Endothelial cell (in vitro differentiated cells): ENCODE measurements around the gene DACT3. TPM values are rescaled to one million over a fixed set of nuclear protein-coding genes. Genes with fewer than 3 reads are reported as not detected.

Source experiments
- DNase-seq: peaks from one replicate; pipeline ENCODE4 v3.0.0; 2021; ENCODE audit warnings: low spot score
- H3K27ac Mint-ChIP-seq: one replicate; pipeline ENCODE4 v1.8.0; 2021; ENCODE audit warnings: mixed read lengths, inconsistent platforms; ENCODE audit not compliant: unreplicated experiment
- H3K27me3 Mint-ChIP-seq: one replicate; pipeline ENCODE4 v1.8.0; 2021; ENCODE audit warnings: mild to moderate bottlenecking, moderate library complexity, mixed read lengths, inconsistent platforms; ENCODE audit not compliant: unreplicated experiment
- H3K36me3 Mint-ChIP-seq: one replicate; pipeline ENCODE4 v1.8.0; 2021; ENCODE audit warnings: mild to moderate bottlenecking, low read depth, mixed read lengths, inconsistent platforms; ENCODE audit not compliant: unreplicated experiment
- H3K4me1 Mint-ChIP-seq: one replicate; pipeline ENCODE4 v1.8.0; 2021; ENCODE audit warnings: mild to moderate bottlenecking, mixed read lengths, inconsistent platforms; ENCODE audit not compliant: unreplicated experiment
- H3K4me3 Mint-ChIP-seq: one replicate; pipeline ENCODE4 v1.8.0; 2021; ENCODE audit warnings: mild to moderate bottlenecking, mixed read lengths, inconsistent platforms; ENCODE audit not compliant: unreplicated experiment
- H3K9me3 Mint-ChIP-seq: one replicate; pipeline ENCODE4 v1.8.0; 2021; ENCODE audit warnings: mixed read lengths, inconsistent platforms; ENCODE audit not compliant: unreplicated experiment
- total RNA-seq: library from RNA; stranded (reverse); fragmentation: NEBNext Ultra II Directional; extraction: Animal tissue kit (Norgen Biotek cat#: 25700); gene quantifications from one replicate; pipeline ENCODE4 v1.2.1, GENCODE V29; 2021; ENCODE audit not compliant: unreplicated experiment
- TF ChIP-seq, protein P1 (sequence below): fragments of 200-600 bp; sonication (generic); IDR thresholded peaks from one replicate; pipeline ENCODE4 v1.5.0; 2021; ENCODE audit warnings: antibody characterized with exemption; ENCODE audit not compliant: unreplicated experiment

DACT3 gene
- total RNA-seq, 1 donor from 2014 or later = 1.1 TPM

DNA sequence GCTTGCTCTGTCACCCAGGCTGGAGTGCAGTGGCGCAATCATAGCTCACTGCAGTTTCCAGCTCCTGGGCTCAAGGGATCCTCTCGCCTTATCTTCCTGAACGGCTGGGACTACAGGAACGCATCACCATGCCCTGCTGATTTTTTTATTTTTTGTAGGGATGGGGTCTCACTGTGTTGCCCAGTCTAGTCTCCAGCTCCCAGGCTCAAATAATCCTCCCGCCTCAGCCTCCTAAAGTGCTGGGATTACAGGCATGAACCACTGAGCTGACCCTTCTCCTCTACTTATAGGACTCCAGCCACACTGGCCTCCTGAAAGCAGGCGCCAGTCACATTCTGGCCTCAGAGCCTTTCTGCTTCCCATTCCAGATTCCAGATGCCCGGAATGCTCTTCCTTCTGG lies 10.5 kb downstream of the DACT3 start:
- Mint-ChIP-seq H3K27ac (no peak overlapping the region), H3K4me1 (peaks cover 13% of the 10 kb centered on the region), H3K9me3 (peaks cover 5% of the 10 kb centered on the region), H3K36me3 (peaks cover 12% of the 10 kb centered on the region), H3K4me3 (peak overlapping the region; percentile 66), H3K27me3 (peaks cover 30% of the 10 kb centered on the region)
- no peak for DNase-seq
- TF ChIP-seq, protein P1, sequence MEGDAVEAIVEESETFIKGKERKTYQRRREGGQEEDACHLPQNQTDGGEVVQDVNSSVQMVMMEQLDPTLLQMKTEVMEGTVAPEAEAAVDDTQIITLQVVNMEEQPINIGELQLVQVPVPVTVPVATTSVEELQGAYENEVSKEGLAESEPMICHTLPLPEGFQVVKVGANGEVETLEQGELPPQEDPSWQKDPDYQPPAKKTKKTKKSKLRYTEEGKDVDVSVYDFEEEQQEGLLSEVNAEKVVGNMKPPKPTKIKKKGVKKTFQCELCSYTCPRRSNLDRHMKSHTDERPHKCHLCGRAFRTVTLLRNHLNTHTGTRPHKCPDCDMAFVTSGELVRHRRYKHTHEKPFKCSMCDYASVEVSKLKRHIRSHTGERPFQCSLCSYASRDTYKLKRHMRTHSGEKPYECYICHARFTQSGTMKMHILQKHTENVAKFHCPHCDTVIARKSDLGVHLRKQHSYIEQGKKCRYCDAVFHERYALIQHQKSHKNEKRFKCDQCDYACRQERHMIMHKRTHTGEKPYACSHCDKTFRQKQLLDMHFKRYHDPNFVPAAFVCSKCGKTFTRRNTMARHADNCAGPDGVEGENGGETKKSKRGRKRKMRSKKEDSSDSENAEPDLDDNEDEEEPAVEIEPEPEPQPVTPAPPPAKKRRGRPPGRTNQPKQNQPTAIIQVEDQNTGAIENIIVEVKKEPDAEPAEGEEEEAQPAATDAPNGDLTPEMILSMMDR = no peak

DNA sequence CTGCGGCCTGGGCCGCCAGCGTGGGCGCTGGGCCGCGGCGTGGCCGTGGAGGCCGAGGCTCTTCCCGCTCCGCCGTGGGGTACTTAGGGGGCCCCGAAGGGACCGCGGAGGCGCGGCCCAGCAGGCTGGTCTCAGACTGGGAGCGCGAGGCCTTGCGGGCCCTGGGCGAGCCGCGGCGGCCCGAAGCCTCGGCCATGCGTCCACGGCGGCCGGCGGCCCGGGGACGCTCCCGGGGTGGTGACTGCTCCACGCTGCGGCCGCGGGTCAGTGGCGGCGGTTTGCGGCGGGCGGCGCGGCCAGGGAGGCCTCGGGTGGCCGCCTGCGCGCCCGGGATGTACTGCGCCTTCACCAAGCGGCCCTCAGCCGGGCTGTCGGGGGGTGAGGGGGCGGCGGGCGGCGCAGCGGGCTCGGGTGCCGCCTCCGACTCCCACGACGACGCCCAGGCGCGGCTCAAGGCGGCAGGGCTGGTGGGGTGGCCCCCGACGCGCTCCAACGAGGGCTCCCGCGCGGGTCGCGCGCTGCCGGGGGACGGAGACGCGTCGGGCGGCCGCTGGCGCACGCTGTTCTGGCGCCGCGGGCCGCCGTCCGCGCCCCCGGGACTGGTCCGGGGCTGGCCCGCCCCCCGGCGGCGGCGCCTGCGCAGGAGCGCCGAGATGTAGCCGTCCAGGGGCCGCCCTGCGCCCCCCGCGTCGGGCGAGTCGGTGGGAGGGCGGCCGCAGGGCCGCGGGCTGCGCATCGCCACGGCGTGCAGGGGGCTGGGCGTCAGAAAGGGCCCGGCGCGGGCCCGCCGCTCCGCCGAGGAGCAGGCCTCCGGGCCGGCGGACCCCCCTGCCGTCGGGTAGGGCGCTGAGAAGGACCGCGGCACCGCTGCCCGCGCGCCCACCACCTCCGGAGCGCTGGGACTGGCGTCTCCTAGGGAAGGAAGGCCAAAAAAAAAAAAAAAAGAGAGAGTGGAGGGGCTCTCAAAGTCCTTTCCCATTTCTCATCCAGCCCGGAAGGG lies 11.7 kb downstream of the DACT3 start:
- Mint-ChIP-seq H3K9me3 (peaks cover 5% of the 10 kb centered on the region), H3K36me3 (peaks cover 12% of the 10 kb centered on the region), H3K4me3 (no peak overlapping the region), H3K4me1 (peaks cover 10% of the 10 kb centered on the region), H3K27ac (no peak overlapping the region), H3K27me3 (peaks cover 25% of the 10 kb centered on the region)
- no peak for DNase-seq
- TF ChIP-seq, protein P1 = no peak

DNA sequence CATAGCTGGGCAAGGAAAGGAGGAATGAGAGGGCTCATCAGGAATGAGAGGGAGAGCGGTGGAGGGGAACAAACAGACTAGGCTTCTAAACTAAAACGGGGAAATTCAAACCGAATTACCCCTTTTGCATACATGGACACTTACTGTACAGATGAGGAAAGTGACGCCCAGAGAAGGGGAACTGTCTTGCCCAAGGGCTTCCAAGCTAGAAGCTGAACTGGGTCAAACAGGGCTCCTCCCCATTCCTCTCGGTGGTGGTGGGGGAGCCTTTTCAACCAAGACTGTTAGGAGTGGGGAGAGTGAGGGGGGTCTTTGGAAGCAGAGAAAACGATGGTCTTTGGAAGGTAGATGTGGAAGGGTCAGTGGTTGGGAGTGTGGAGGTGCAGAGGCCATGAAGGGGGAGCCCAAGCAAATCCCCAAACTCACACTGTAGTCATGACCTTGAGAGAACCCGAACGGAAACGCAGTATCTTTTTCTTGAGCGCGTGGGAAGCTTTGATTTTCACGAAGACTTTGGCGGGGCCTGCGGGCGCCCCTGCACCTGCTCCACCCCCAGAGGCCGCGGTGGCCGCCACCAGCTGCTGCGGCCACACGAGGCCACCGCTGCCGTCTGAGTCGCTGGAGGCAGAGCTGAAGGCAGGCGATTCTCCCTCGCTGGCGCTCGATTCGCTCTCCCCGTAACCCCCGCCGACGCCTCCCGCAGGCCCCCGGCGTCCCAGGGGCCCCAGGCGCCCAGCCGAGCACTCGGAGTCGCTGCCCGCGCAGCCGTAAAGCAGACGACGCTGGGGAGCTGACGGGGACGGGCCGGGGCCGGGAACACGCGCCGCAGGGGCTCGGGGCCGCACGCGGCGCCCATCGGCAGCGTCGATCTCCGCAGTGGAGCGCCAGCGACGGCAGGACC lies 12.7 kb downstream of the DACT3 start:
- DNase-seq = no peak
- Mint-ChIP-seq H3K27ac (peak overlapping the region; percentile 42), H3K4me1 (peaks cover 7% of the 10 kb centered on the region), H3K4me3 (peak overlapping the region; percentile 69), H3K27me3 (peaks cover 25% of the 10 kb centered on the region), H3K36me3 (peaks cover 12% of the 10 kb centered on the region), H3K9me3 (peaks cover 5% of the 10 kb centered on the region)
- TF ChIP-seq, protein P1 = no peak

DNA sequence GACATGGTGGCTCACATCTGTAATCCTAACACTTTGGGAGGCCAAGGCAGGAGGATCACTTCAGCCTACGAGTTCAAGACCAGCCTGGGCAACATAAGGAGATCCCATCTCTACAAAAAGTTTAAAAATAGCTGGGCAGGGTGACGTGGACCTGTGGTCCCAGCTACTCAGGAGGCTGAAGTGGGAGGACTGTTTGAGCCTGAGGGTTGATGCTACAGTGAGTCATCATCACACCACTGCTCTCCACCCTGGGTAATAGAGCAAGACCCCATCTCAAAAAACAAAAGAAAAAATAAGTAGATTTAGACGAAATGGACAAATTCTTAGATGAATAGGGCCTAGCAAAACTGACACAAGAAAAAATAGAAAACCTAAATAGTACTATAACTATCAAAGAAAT lies 14.6 kb downstream of the DACT3 start:
- H3K4me3 Mint-ChIP-seq = no peak overlapping the region
- TF ChIP-seq, protein P1 = no peak
- peaks cover 12% of the 10 kb centered on the region for H3K36me3 Mint-ChIP-seq
- no peak overlapping the region for H3K27ac Mint-ChIP-seq
- H3K9me3 Mint-ChIP-seq = peaks cover 5% of the 10 kb centered on the region
- H3K27me3 Mint-ChIP-seq = peaks cover 23% of the 10 kb centered on the region
- no peak for DNase-seq
- peaks cover 7% of the 10 kb centered on the region for H3K4me1 Mint-ChIP-seq
